ENCODE data around the gene PAMR1.

Gene PAMR1

GRCh38 chr11:35420371-35420770 lies 105.0 kb downstream of the PAMR1 start:
- TF ChIP-seq TEAD4 (IDR thresholded peaks at IDR 0.05) (no peak), FOXM1 (IDR thresholded peaks at IDR 0.05; ENCODE audit: borderline replicate concordance, low read depth) (no peak), MAX (IDR thresholded peaks at IDR 0.05) (no peak), NFIC (IDR thresholded peaks at IDR 0.05) (no peak), YY1 (IDR thresholded peaks at IDR 0.05; ENCODE audit: low read depth) (no peak), REST (IDR thresholded peaks at IDR 0.05; ENCODE audit: low read depth) (no peak), TCF12 (IDR thresholded peaks at IDR 0.05; ENCODE audit: low read depth) (no peak), USF1 (IDR thresholded peaks at IDR 0.05) (no peak), CREB1 (IDR thresholded peaks at IDR 0.05; ENCODE audit: low read depth) (no peak), EP300 (IDR thresholded peaks at IDR 0.05; ENCODE audit: borderline replicate concordance) (no peak), CEBPB (IDR thresholded peaks at IDR 0.05) (no peak), TAF1 (IDR thresholded peaks at IDR 0.05; ENCODE audit: low read depth) (no peak), RAD21 (IDR thresholded peaks at IDR 0.05; ENCODE audit: low read depth) (no peak), EGR1 (IDR thresholded peaks at IDR 0.05) (no peak), ZBTB7A (IDR thresholded peaks at IDR 0.05; ENCODE audit: low read depth) (no peak)

GRCh38 chr11:35419830-35420333 lies 105.5 kb downstream of the PAMR1 start:
- TF ChIP-seq RAD21 (IDR thresholded peaks at IDR 0.05; ENCODE audit: low read depth) (no peak), CREB1 (IDR thresholded peaks at IDR 0.05; ENCODE audit: low read depth) (no peak), EGR1 (IDR thresholded peaks at IDR 0.05) (no peak), MAX (IDR thresholded peaks at IDR 0.05) (no peak; the same call in 1 of the 2 replicates), NFIC (IDR thresholded peaks at IDR 0.05) (no peak), ZBTB7A (IDR thresholded peaks at IDR 0.05; ENCODE audit: low read depth) (no peak), EP300 (IDR thresholded peaks at IDR 0.05; ENCODE audit: borderline replicate concordance) (no peak)

GRCh38 chr11:35419184-35419829 lies 106.1 kb downstream of the PAMR1 start, which contains the start of gene SLC1A2:
TSS of gene SLC1A2 (minus strand) at chr11:35419558. CDS start at chr11:35418966, 592 bp downstream.
- TF ChIP-seq TCF12 (IDR thresholded peaks at IDR 0.05; ENCODE audit: low read depth) (no peak), EGR1 (IDR thresholded peaks at IDR 0.05) (no peak), FOXM1 (IDR thresholded peaks at IDR 0.05; ENCODE audit: borderline replicate concordance, low read depth) (no peak), ZBTB7A (IDR thresholded peaks at IDR 0.05; ENCODE audit: low read depth) (no peak), NFIC (IDR thresholded peaks at IDR 0.05) (no peak), CEBPB (IDR thresholded peaks at IDR 0.05) (no peak), YY1 (IDR thresholded peaks at IDR 0.05; ENCODE audit: low read depth) (no peak), USF1 (IDR thresholded peaks at IDR 0.05) (no peak), EP300 (IDR thresholded peaks at IDR 0.05; ENCODE audit: borderline replicate concordance) (no peak), MAX (IDR thresholded peaks at IDR 0.05) (no peak; the same call in 1 of the 2 replicates), CREB1 (IDR thresholded peaks at IDR 0.05; ENCODE audit: low read depth) (no peak), TEAD4 (IDR thresholded peaks at IDR 0.05) (no peak), RAD21 (IDR thresholded peaks at IDR 0.05; ENCODE audit: low read depth) (no peak), TAF1 (IDR thresholded peaks at IDR 0.05; ENCODE audit: low read depth) (no peak), REST (IDR thresholded peaks at IDR 0.05; ENCODE audit: low read depth) (no peak)

- TF ChIP-seq TAF1 (IDR thresholded peaks at IDR 0.05; ENCODE audit: low read depth): no peak
- TF ChIP-seq FOXM1 (IDR thresholded peaks at IDR 0.05; ENCODE audit: borderline replicate concordance, low read depth): no peak
- TF ChIP-seq MAX (IDR thresholded peaks at IDR 0.05): no peak
- TF ChIP-seq TEAD4 (IDR thresholded peaks at IDR 0.05): no peak
- TF ChIP-seq TCF12 (IDR thresholded peaks at IDR 0.05; ENCODE audit: low read depth): no peak
- TF ChIP-seq RAD21 (IDR thresholded peaks at IDR 0.05; ENCODE audit: low read depth): no peak
- TF ChIP-seq CREB1 (IDR thresholded peaks at IDR 0.05; ENCODE audit: low read depth): no peak
- no peak for TF ChIP-seq NFIC (IDR thresholded peaks at IDR 0.05)
- TF ChIP-seq USF1 (IDR thresholded peaks at IDR 0.05): no peak
- TF ChIP-seq EP300 (IDR thresholded peaks at IDR 0.05; ENCODE audit: borderline replicate concordance): no peak
- TF ChIP-seq EGR1 (IDR thresholded peaks at IDR 0.05): no peak
- no peak for TF ChIP-seq CEBPB (IDR thresholded peaks at IDR 0.05)
- no peak for TF ChIP-seq REST (IDR thresholded peaks at IDR 0.05; ENCODE audit: low read depth)
- no peak for TF ChIP-seq ZBTB7A (IDR thresholded peaks at IDR 0.05; ENCODE audit: low read depth)
- TF ChIP-seq YY1 (IDR thresholded peaks at IDR 0.05; ENCODE audit: low read depth): no peak
Observed at GRCh38 chr11:35418282-35419183, 106.9 kb downstream of the PAMR1 start.
